Measurements from ENCODE around the gene MYH7B. TPM values are rescaled to one million over a fixed set of nuclear protein-coding genes. Genes with fewer than 3 reads are reported as not detected.

Gene MYH7B
- total RNA-seq, 1 donor from 2014 or later: 1.3 TPM

DNA sequence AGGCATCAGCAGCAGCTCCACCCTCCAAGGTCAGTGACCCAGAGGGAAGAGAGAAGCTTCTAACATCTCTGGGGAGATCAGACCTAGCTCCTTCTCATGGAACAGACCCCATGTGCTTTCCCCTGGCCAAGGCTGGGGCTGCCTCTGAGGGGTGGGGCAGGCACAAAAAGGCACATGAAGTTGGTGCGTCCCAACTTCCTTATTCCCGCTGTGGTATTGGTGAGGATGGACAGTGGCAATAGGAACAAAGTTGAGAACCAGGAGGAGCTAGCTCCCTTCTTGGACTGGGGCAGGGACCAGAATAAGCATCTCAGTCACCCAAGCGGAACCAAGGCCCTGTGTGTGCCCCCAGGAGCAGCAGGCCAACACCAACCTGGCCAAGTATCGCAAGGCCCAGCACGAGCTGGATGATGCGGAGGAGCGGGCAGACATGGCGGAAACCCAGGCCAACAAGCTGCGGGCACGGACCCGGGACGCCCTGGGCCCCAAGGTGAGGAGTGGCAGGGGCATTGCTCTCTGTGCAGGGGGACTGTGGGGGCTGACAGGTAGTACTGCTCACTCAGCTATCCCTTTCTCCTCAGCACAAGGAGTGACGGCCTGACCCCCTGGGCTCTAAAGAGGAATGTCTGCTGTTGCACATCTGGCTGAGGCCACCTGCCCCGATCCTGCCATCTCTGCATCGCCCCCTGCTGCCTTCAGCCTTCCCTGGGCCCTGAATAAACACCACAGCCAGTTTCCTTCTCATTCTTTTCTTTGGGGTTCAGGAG lies 46.1 kb downstream of the MYH7B start:
- no peak overlapping the region for H3K27ac Mint-ChIP-seq
- H3K4me3 Mint-ChIP-seq: no peak overlapping the region

DNA sequence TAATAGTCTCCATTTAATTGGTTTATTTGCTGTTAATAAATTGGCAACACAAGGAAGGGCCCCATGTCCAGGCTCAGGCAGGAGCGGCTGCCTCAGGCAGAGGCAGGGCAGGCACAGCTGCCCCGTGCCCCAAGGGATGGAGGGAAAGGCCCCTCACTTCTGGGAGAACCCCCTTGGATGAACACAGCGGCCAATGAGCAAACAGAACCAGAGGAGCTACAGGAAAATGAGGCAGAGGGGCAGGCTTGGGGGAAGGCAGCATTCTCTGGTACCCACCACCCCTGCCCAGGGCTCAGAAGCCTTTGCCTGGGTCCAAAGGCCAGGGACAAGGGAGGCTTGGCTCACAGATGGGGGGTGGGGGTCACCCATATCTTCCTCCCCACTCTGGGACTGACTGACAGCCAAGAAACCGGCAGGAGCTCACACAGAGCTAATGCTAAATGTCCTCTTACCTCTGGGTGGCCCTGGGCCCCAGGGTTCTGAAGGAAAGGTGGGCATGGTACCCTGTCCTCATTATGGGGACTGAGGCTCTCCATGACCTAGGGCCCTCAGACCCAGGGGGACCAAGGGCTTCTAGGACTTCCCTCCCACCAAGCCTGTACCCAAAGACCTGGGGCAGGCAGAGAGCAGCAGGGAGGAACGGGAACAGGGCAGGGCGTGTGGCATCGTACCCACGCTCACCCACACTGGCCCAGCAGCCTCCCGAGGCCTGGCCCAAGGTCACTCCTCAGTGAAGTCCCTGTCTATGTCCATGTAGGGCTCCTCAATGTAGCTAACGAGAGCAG lies 47.0 kb downstream of the MYH7B start:
- peaks cover 28% of the 10 kb centered on the region for H3K36me3 Mint-ChIP-seq
- no peaks in the 10 kb centered on the region for H3K4me1 Mint-ChIP-seq
- H3K27me3 Mint-ChIP-seq (ENCODE audit: low read depth): no peaks in the 10 kb centered on the region
- H3K9me3 Mint-ChIP-seq: no peaks in the 10 kb centered on the region
- DNase-seq (ENCODE audit: low spot score in 2 of 2, unreplicated experiment in 2 of 2): no peak
- no peak overlapping the region for H3K27ac Mint-ChIP-seq
- TF ChIP-seq, protein P1, sequence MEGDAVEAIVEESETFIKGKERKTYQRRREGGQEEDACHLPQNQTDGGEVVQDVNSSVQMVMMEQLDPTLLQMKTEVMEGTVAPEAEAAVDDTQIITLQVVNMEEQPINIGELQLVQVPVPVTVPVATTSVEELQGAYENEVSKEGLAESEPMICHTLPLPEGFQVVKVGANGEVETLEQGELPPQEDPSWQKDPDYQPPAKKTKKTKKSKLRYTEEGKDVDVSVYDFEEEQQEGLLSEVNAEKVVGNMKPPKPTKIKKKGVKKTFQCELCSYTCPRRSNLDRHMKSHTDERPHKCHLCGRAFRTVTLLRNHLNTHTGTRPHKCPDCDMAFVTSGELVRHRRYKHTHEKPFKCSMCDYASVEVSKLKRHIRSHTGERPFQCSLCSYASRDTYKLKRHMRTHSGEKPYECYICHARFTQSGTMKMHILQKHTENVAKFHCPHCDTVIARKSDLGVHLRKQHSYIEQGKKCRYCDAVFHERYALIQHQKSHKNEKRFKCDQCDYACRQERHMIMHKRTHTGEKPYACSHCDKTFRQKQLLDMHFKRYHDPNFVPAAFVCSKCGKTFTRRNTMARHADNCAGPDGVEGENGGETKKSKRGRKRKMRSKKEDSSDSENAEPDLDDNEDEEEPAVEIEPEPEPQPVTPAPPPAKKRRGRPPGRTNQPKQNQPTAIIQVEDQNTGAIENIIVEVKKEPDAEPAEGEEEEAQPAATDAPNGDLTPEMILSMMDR (IDR thresholded peaks at IDR 0.05; ENCODE audit: unreplicated experiment): no peak
- no peak overlapping the region for H3K4me3 Mint-ChIP-seq

More for the DNA sequence above, 46.1 kb downstream of the MYH7B start:
- Mint-ChIP-seq H3K36me3 (peaks cover 28% of the 10 kb centered on the region), H3K27me3 (ENCODE audit: low read depth) (no peaks in the 10 kb centered on the region), H3K4me1 (no peaks in the 10 kb centered on the region), H3K9me3 (no peaks in the 10 kb centered on the region)
- TF ChIP-seq, protein P1 (IDR thresholded peaks at IDR 0.05; ENCODE audit: unreplicated experiment): no peak
- no peak for DNase-seq (ENCODE audit: low spot score in 2 of 2, unreplicated experiment in 2 of 2)

DNA sequence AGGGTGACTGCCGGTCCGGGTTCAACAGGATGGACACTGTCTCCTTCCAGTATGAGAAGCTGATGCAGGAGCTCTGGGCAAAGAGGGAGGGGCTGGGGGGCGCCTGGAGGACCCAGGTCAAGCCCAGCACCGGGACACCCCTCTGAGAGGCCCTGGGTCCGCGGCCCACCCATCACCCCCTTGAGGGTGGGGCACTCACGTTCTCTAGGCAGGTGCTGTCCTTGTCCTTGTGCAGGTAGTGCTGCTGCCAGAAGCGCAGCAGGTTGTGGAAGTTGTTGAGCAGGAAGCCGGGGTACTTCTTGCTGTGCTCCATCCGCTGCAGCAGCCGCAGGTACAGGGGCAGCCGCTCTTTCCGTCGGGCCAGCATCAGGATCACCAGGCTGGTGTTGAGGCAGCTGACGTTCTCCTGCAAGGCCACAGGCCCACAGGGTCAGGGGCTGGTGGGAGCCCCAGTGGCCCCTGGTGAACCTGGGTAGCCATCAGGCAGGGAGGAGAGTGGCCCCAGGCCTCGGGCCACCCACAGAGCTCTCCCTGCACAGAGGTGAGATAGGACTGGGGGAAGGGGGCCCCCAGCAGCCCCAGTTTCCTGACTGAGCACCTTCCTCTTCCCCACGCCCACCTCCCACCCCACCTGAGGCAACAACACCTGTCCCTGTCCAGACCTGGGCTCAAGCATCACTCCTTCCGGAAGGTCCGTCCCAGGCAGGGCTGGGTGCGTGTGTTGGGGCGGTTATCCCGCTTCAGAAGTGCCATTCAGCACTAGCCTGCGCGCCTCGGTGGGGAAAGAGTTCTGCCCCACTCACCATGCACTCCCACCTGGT lies 47.8 kb downstream of the MYH7B start:
- Mint-ChIP-seq H3K36me3 (peaks cover 26% of the 10 kb centered on the region), H3K27ac (no peak overlapping the region), H3K4me1 (no peaks in the 10 kb centered on the region), H3K9me3 (no peaks in the 10 kb centered on the region), H3K4me3 (no peak overlapping the region), H3K27me3 (ENCODE audit: low read depth) (no peaks in the 10 kb centered on the region)
- DNase-seq (ENCODE audit: low spot score in 2 of 2, unreplicated experiment in 2 of 2): no peak
- TF ChIP-seq, protein P1 (IDR thresholded peaks at IDR 0.05; ENCODE audit: unreplicated experiment): no peak

DNA sequence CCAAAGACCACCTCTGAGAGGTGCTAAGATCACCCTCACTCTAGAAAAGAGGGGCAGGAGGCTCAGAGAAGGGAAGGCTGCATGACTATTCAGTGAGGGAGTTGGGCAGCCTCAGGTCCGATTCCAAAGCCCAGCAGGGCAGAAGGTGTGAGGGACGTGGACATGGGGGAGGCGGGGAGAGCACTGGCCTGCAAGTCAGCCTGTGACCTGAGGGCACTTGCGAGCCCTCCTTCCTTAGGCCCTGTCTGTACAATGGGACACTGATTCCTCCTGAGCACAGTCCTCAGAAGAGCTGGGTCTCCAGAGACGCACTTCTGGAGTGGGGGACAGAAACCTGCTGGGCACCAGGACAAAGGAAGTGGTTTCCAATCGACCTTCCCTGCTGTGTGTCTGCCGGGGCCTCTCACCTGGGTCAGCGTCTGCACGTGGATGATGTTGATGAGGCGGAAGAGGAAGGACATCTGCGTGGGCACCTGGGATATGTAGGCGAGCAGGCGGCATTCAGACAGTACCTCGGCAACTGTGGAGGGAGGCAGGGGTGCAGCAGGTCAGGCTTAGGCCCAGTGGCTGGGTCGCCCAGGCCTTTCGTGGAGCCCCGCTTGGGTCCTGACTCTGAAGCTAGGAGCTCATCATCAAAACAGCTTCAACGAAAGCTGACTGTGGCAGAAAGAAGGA lies 48.5 kb downstream of the MYH7B start:
- TF ChIP-seq, protein P1 (IDR thresholded peaks at IDR 0.05; ENCODE audit: unreplicated experiment): no peak
- Mint-ChIP-seq H3K9me3 (no peaks in the 10 kb centered on the region), H3K36me3 (peaks cover 31% of the 10 kb centered on the region), H3K4me1 (no peaks in the 10 kb centered on the region), H3K27me3 (ENCODE audit: low read depth) (no peaks in the 10 kb centered on the region), H3K4me3 (no peak overlapping the region), H3K27ac (no peak overlapping the region)
- no peak for DNase-seq (ENCODE audit: low spot score in 2 of 2, unreplicated experiment in 2 of 2)
